MM.1S (cell line): ENCODE measurements around the gene CXorf38.

Experiments used
- CTCF ChIP-seq: fragments of 300-600 bp; sonication (generic); IDR thresholded peaks from 2 replicates; pipeline ENCODE4 v1.5.1; 2016; ENCODE audit warnings: antibody characterized with exemption, low read length, mixed read lengths
- EZH2 ChIP-seq: fragments of 300-600 bp; sonication (generic); optimal IDR thresholded peaks from 2 replicates; pipeline ENCODE3; 2017; ENCODE audit warnings: low read depth, mild to moderate bottlenecking, antibody characterized with exemption, low read length, mixed read lengths

GRCh38 chrX:40663078-40663740 is 15.8 kb upstream of the CXorf38 start:
- TF ChIP-seq CTCF (no peak), EZH2 (no peak)
